ENCODE measurements around the gene OTOF. TPM values are rescaled to one million over a fixed set of nuclear protein-coding genes. Genes with fewer than 3 reads are reported as not detected.

OTOF gene
- total RNA-seq, 4 donors from 2014 or later = 0.66 to 0.83 TPM; not detected in 2

DNA sequence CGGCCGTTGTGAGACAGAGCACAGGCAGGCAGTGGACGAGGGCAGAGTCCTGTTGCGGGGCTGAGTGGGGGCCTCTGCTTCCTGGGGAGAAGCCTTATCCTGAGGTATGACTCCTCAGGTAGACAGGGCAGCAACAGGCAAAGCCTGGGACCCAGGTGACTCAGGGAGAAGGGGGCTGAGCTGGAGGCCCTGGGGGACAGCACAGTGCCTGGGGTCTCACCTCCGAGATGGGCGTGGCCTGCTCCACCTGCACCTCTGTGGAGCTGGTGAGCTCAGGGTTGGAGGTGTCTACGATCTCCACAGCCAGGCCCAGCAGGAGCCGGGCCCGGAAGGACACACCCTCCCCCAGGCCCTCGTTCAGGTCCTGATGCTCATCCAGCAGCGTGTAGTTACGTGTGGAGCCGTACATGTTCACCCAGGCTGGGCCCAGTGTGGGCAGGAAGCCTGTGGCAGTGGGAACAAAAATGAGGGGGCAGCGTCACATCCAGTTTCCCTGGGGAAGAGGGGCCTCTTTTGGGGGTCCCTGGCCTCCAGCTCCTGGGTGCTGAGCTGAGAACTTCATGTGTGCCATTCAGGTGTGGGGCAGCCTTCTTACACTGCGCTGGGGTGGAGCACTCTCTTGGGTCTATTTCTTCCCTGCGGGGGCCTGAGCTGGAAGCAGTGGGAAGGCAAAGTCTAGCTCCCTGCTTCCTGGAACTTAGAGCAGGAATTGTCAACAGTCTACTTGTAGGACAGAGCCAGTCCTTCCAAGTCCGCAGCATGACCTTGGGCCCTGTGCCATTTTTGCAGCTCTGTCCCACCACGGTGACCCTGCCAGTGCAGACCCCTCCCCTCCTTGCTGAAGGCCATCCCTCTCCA lies 2.9 kb upstream of the OTOF start:
- TF ChIP-seq, protein P1, sequence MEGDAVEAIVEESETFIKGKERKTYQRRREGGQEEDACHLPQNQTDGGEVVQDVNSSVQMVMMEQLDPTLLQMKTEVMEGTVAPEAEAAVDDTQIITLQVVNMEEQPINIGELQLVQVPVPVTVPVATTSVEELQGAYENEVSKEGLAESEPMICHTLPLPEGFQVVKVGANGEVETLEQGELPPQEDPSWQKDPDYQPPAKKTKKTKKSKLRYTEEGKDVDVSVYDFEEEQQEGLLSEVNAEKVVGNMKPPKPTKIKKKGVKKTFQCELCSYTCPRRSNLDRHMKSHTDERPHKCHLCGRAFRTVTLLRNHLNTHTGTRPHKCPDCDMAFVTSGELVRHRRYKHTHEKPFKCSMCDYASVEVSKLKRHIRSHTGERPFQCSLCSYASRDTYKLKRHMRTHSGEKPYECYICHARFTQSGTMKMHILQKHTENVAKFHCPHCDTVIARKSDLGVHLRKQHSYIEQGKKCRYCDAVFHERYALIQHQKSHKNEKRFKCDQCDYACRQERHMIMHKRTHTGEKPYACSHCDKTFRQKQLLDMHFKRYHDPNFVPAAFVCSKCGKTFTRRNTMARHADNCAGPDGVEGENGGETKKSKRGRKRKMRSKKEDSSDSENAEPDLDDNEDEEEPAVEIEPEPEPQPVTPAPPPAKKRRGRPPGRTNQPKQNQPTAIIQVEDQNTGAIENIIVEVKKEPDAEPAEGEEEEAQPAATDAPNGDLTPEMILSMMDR (IDR thresholded peaks at IDR 0.05) = no peak
- TF ChIP-seq POLR2A (IDR thresholded peaks at IDR 0.05) = no peak
- no peaks in the 10 kb centered on the region for H3K9me3 ChIP-seq
- no peak overlapping the region for H3K27ac ChIP-seq
- H3K27me3 ChIP-seq = no peaks in the 10 kb centered on the region
- no peaks in the 10 kb centered on the region for H3K4me1 ChIP-seq
- DNase-seq = no peak
- no peak overlapping the region for H3K4me3 ChIP-seq
- no peaks in the 10 kb centered on the region for H3K36me3 ChIP-seq

DNA sequence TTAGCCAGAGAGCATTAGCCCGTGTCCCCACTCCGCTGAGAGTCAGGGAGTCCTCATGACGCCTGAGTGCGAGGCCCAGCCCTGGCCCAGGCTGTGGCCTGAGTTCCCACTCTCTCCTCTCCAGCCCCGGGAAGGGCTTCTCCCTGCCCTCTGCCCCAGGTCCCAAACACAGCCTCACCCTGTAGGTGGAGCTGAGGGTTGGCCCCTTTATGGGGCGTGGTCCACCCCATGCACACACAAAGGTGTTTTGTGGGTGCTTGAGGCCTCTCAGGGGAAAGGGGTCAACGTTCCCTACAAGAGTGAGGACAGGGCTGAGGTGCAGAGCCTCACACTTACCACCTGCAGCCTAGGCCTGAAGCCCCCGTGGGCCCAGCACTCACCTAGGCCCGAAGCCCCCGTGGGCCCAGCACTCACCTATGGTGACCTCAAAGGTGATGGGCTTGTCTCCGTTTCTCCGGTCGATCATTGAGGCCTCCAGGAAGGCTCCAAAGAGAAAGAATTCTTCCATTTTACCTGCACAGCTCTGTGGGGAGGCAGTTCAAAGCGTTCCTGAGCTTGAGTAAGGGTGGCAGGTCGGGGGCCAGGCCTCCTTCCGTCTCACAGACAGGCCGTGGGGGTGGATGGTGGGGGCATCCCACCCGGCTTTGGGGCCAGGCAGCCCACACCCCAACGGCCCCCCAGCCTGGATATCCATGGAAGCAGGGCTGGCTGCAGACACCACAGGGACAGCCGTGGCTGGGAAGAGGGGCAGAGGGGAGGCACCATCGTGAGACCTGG lies 2.1 kb upstream of the OTOF start:
- no peaks in the 10 kb centered on the region for H3K4me1 ChIP-seq
- H3K36me3 ChIP-seq = no peaks in the 10 kb centered on the region
- TF ChIP-seq, protein P1 (IDR thresholded peaks at IDR 0.05) = no peak
- no peak for TF ChIP-seq POLR2A (IDR thresholded peaks at IDR 0.05)
- no peaks in the 10 kb centered on the region for H3K27me3 ChIP-seq
- DNase-seq = no peak
- H3K9me3 ChIP-seq = no peaks in the 10 kb centered on the region
- no peak overlapping the region for H3K4me3 ChIP-seq
- no peak overlapping the region for H3K27ac ChIP-seq

DNA sequence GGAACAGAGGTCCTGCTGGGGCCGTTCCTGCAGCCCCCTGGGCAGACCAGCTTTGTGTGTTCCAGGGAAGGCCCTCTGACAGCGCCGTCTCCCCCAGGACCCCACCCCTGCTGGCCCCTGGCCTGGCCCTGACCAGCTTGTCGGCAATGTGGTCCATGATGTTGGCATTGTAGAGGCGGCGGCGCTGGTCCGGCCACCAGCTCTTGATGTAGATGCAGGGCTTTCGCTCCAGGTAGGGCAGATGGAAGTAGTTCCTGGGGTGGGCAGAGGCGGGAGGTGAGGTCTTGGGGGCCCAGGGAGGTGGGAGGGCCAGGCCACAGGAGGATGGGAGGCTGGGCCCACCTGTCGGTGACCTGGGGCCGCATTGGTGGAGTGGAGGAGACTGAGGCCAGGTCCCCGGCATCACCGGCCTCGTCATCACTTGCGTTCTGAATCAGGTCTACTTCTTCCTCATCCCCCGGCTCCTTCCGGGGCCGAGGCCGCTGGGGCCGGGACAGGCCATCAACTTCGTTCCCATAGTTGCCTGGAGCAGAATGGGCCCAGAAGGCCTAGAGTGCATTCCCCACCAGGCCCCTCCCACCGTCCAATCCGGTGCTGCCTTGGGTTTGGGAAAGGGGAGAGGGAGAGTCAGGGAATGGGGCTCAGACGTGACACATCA lies 1.3 kb upstream of the OTOF start:
- Histone ChIP-seq H3K4me1 (no peaks in the 10 kb centered on the region), H3K4me3 (no peak overlapping the region), H3K27ac (no peak overlapping the region), H3K9me3 (no peaks in the 10 kb centered on the region), H3K27me3 (no peaks in the 10 kb centered on the region), H3K36me3 (no peaks in the 10 kb centered on the region)
- no peak for DNase-seq
- no peak for TF ChIP-seq POLR2A (IDR thresholded peaks at IDR 0.05)
- TF ChIP-seq, protein P1 (IDR thresholded peaks at IDR 0.05) = no peak

DNA sequence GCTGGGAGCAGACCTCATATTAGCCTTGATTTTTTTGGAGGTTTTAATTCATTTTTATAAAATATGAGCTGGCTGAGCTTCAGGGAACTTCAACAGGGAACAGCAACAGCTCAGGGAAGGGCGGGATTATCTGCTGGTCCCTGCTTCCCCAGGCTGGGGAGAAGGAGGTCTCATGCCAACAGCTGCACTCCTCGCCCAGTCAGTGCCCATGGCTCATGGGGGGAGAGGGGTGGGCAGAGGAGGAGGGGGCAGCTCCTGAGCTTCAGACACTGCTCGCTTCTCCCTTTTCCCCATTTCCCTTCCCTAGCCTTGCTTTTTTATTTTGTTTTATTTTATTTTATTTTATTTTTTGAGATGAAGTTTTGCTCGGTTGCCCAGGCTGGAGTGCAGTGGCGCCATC lies 442 bp upstream of the OTOF start:
- H3K4me3 ChIP-seq = no peak overlapping the region
- TF ChIP-seq, protein P1 (IDR thresholded peaks at IDR 0.05) = no peak
- TF ChIP-seq POLR2A (IDR thresholded peaks at IDR 0.05) = no peak
- H3K27ac ChIP-seq = no peak overlapping the region
- no peaks in the 10 kb centered on the region for H3K9me3 ChIP-seq
- H3K27me3 ChIP-seq = no peaks in the 10 kb centered on the region
- no peaks in the 10 kb centered on the region for H3K36me3 ChIP-seq
- H3K4me1 ChIP-seq = no peaks in the 10 kb centered on the region
- DNase-seq = no peak

DNA sequence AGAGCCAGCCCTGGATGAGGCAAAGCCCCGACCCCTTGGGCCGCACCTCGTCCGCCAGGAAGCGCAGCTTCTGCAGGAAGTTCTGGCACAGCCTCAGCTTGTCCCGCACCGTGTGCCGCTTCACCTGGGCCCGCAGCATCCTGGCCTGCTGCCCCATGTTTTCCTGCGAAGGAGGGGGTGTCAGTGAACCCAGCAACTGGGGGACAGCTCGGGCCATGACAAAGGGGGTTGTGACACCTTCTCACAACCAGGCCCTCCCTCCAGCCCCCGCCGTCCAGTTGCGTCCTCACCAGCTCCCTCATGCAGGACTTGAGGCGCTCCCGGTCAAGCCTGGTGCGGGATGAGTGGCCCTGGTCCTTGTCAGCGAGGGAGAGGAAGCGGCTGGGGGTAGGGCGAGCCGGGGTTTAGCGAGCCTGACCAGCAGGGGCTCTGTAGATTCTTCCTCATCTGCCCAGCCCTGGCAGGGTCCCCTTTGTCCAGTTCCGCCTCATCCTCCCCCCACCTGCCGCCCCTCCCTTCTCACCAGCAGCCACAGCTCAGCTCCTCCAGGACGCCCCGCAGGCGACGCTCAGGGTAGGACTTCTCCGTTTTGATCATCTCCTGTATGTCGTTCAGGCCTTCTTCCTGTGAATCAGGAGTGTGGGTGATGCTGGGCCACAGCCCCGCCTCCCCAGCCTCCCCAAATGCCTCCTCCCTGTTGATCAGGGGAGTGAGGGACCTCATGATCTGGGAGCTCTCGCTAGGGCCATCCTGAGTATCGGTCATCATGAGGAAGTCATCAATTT lies 606 bp downstream of the OTOF start:
- Histone ChIP-seq H3K36me3 (no peaks in the 10 kb centered on the region), H3K27me3 (no peaks in the 10 kb centered on the region), H3K4me1 (no peaks in the 10 kb centered on the region), H3K27ac (no peak overlapping the region), H3K9me3 (no peaks in the 10 kb centered on the region), H3K4me3 (no peak overlapping the region)
- TF ChIP-seq, protein P1 (IDR thresholded peaks at IDR 0.05) = no peak
- DNase-seq = no peak
